HepG2 (cell line): ENCODE measurements around the gene IFNL2. TPM values are rescaled to one million over a fixed set of nuclear protein-coding genes. Genes with fewer than 3 reads are reported as not detected.
"Not testable (repeated sequence)": the region's sequence is repeated elsewhere in the genome, so short reads cannot be mapped to it uniquely, and the experiment has no call there.

Source experiments
- ATAC-seq: fragments of 200-7000 bp; cut with Tn5 transposase; 3 replicates; pipeline ENCODE4 v1.9.1; 2020; ENCODE audit warnings: mild to moderate bottlenecking, moderate library complexity
- BruUV-seq: library from RNA; stranded (reverse); fragments of 400-500 nt; replicated peaks from 2 replicates; lab custom pipeline; 2021; lab: Mats Ljungman, UMichigan
- CTCF ChIA-PET: fragments of 300-600 bp; formaldehyde crosslinking; extraction: SDS; loops from one replicate; lab custom pipeline; 2021; ENCODE audit warnings: low total read pairs, inconsistent platforms, low intra/inter-chr PET ratio; lab: Yijun Ruan, JAX
- POLR2A ChIA-PET: fragments of 350-600 bp; sonication (Branson Sonifier 250); formaldehyde crosslinking; loops from one replicate; lab custom pipeline; 2020; ENCODE audit warnings: antibody characterized with exemption, inconsistent platforms; lab: Yijun Ruan, JAX
- DNase-seq: peaks from one replicate; pipeline ENCODE4 v3.0.0-alpha.2; 2015; ENCODE audit warnings: low spot score
- FAIRE-seq: peaks from 3 replicates; lab custom pipeline; 2011; peaks lifted over from hg19 to GRCh38; lab: Jason Lieb, UNC
- H2AFZ ChIP-seq: one replicate; pipeline ENCODE4 v1.6.1; 2011; ENCODE audit warnings: low read length, inconsistent platforms
- H3K27ac ChIP-seq: fragments of 300-600 bp; 3 replicates; pipeline ENCODE4 v1.8.0; 2011; ENCODE audit warnings: mixed run types, mild to moderate bottlenecking, mixed read lengths, low read length, inconsistent platforms; ENCODE audit not compliant: insufficient read depth; ENCODE audit errors: extremely low read length
- H3K27me3 ChIP-seq, 2 experiments: fragments of 200-600 bp in 1 of 2; 2 replicates in 1 of 2; 3 replicates in 1 of 2; pipeline versions ENCODE4 v1.6.0 to v1.8.0; 2011; ENCODE audit warnings: low read length in 2 of 2, mild to moderate bottlenecking in 2 of 2, moderate library complexity in 2 of 2, inconsistent platforms in 1 of 2; ENCODE audit not compliant: insufficient read depth in 2 of 2, control insufficient read depth in 1 of 2
- H3K36me3 ChIP-seq, 2 experiments: fragments of 200-600 bp in 1 of 2; replicated peaks in 1 of 2; 2 replicates in 1 of 2; 3 replicates in 1 of 2; pipeline versions ENCODE4 v1.5.1 to v1.8.0; 2011; ENCODE audit warnings: low read length in 2 of 2, inconsistent platforms in 1 of 2; ENCODE audit not compliant: insufficient read depth in 2 of 2, control insufficient read depth in 1 of 2
- H3K4me1 ChIP-seq: 2 replicates; pipeline ENCODE4 v1.5.1; 2012; ENCODE audit warnings: low read length, inconsistent platforms; ENCODE audit not compliant: insufficient read depth
- H3K4me2 ChIP-seq: 2 replicates; pipeline ENCODE4 v1.6.0; 2011; ENCODE audit warnings: low read depth, low read length, inconsistent platforms
- H3K4me3 ChIP-seq, 3 experiments: fragments of 200-600 bp in 1 of 3; sonication (generic), shearing (Covaris generic) in 1 of 3; replicated peaks in 1 of 3; 2 replicates each; pipeline ENCODE4 v1.5.1; 2011 to 2016; ENCODE audit warnings: low read length in 3 of 3, inconsistent platforms in 2 of 3, low read depth in 2 of 3, mild to moderate bottlenecking in 2 of 3, control low read depth in 1 of 3, mixed read lengths in 1 of 3; ENCODE audit not compliant: insufficient read depth in 1 of 3
- H3K79me2 ChIP-seq: one replicate; pipeline ENCODE4 v1.6.1; 2011; ENCODE audit warnings: low read length, inconsistent platforms; ENCODE audit not compliant: insufficient read depth
- H3K9ac ChIP-seq: 2 replicates; pipeline ENCODE4 v1.6.0; 2011; ENCODE audit warnings: mild to moderate bottlenecking, low read depth, low read length, inconsistent platforms; ENCODE audit not compliant: insufficient read depth
- H3K9me3 ChIP-seq: 2 replicates; pipeline ENCODE4 v1.5.1; 2012; ENCODE audit warnings: mild to moderate bottlenecking, low read length
- H4K20me1 ChIP-seq: 2 replicates; pipeline ENCODE4 v1.6.0; 2011; ENCODE audit warnings: inconsistent platforms, mild to moderate bottlenecking, low read length, moderate library complexity; ENCODE audit not compliant: insufficient read depth
- ATF6 ChIP-seq: sonication (generic); formaldehyde crosslinking; conservative IDR thresholded peaks from 2 replicates; pipeline ENCODE4 v1.4.0; 2020; ENCODE audit warnings: missing genetic modification reagents
- DDIT3 ChIP-seq: sonication (generic); formaldehyde crosslinking; IDR thresholded peaks from 2 replicates; pipeline ENCODE4 v1.4.0; 2020; ENCODE audit warnings: mild to moderate bottlenecking, missing genetic modification reagents
- THAP11 ChIP-seq: IDR thresholded peaks from 2 replicates; pipeline ENCODE4 v1.6.1; 2016; ENCODE audit warnings: missing biosample characterization, missing genetic modification reagents
- YEATS2 ChIP-seq: sonication (generic); formaldehyde crosslinking; IDR thresholded peaks from 2 replicates; pipeline ENCODE4 v1.4.0; 2020; ENCODE audit warnings: missing genetic modification reagents, borderline replicate concordance
- ZBTB37 ChIP-seq: sonication (generic); formaldehyde crosslinking; IDR thresholded peaks from 2 replicates; pipeline ENCODE4 v1.4.0; 2020; ENCODE audit warnings: mild to moderate bottlenecking, missing genetic modification reagents
- WGBS: methylation state at CpG from one replicate; pipeline ENCODE4 v1.1.6; 2017; ENCODE audit warnings: low lambda C conversion rate; 5-methylcytosine and 5-hydroxymethylcytosine counted together
- in situ Hi-C: cut with HindIII; loops from 2 replicates; pipeline ENCODE4 v1.10.0; 2017; ENCODE audit warnings: low pct_unique_long_range_greater_than_20kb; ENCODE audit not compliant: extremely low pct_ligation_motif_present
- intact Hi-C: fragments of 100-400 bp; cut with micrococcal nuclease; formaldehyde crosslinking; loops from one replicate; pipeline ENCODE4 v1.10.0; 2022; ENCODE audit not compliant: unreplicated experiment
- polyA plus RNA-seq, 8 experiments: library from polyadenylated mRNA; depleted of rRNA in 3 of 8; stranded (reverse) in 7 of 8; unstranded in 1 of 8; fragments of >200 nt; fragmentation: Illumina TruSeq in 4 of 8; extraction: Trizol in 4 of 8; gene quantifications; 2 replicates each; pipeline versions ENCODE4 v1.2.1 to v1.2.3, GENCODE V29; 2011 to 2016; ENCODE audit warnings: low read depth in 4 of 8, missing spikeins in 1 of 8, mixed read lengths in 1 of 8; ENCODE audit not compliant: insufficient read depth in 1 of 8
- total RNA-seq, 5 experiments: library from RNA; depleted of rRNA; stranded (reverse); fragments of >200 nt; fragmentation: Illumina TruSeq; extraction: Trizol; gene quantifications; 2 replicates each; pipeline ENCODE4 v1.2.3, GENCODE V29; 2016; ENCODE audit warnings: low read depth in 1 of 5

IFNL2 gene
- total and polyA plus RNA-seq, 2 of the 13 experiments (the other 11 are each of a cell fraction or from before 2014, with no cell fraction given): not detected

- no TSS peak for BruUV-seq
- Histone ChIP-seq H3K9me3 (no peaks in the 10 kb centered on the region), H3K9ac (no peak overlapping the region), H4K20me1 (no peaks in the 10 kb centered on the region), H3K27me3 (peaks cover 0 to 14% of the 10 kb centered on the region in 2 experiments; a peak in 2 of 5 replicates), H3K79me2 (no peaks in the 10 kb centered on the region), H3K36me3 (no peaks in the 10 kb centered on the region), H3K4me2 (no peak overlapping the region)
- FAIRE-seq: no peak
- DNase-seq: no peak
- 68% methylated on average over 25 of the region's 39 CpGs for WGBS
- CTCF ChIA-PET: no interaction called here
- no peak for ATAC-seq
- no peak for TF ChIP-seq THAP11 (CRISPR knock-in tag)
- no peak for TF ChIP-seq YEATS2
- TF ChIP-seq DDIT3: no peak
- no peak for TF ChIP-seq ZBTB37 (CRISPR knock-in tag)
- no peak for TF ChIP-seq ATF6 (CRISPR knock-in tag)
- TF ChIP-seq, all 625 proteins: peak for 0
- intact Hi-C loops: no loop called here
- 0 out of 2 replicates have a peak, but pooled peaks cover 4% of the 10 kb centered on the region for H3K4me1 ChIP-seq
- no peak overlapping the region for H3K27ac ChIP-seq
- no peak overlapping the region for H2AFZ ChIP-seq
- H3K4me3 ChIP-seq: no peak overlapping the region
- POLR2A ChIA-PET: no interaction called here
- in situ Hi-C loops: no loop called here
Observed at GRCh38 chr19:39265321-39265916, 2.8 kb upstream of the IFNL2 start.

GRCh38 chr19:39268531-39269223, 481 bp downstream of the IFNL2 start:
- in situ Hi-C loops, ATAC-seq, POLR2A ChIA-PET, H3K9ac ChIP-seq, H3K27me3 ChIP-seq, FAIRE-seq, intact Hi-C loops, H3K4me1 ChIP-seq, H3K27ac ChIP-seq, H3K4me3 ChIP-seq, H3K9me3 ChIP-seq, BruUV-seq, DNase-seq, H2AFZ ChIP-seq, H3K79me2 ChIP-seq, H3K36me3 ChIP-seq, H4K20me1 ChIP-seq, H3K4me2 ChIP-seq, CTCF ChIA-PET: not testable (repeated sequence)
- WGBS: 42% methylated on average over 3 of the region's 10 CpGs

GRCh38 chr19:39269369-39269768, 1.2 kb downstream of the IFNL2 start:
- H3K9ac ChIP-seq, intact Hi-C loops, H3K4me2 ChIP-seq, H3K4me1 ChIP-seq, H3K27ac ChIP-seq, H3K36me3 ChIP-seq, BruUV-seq, H3K79me2 ChIP-seq, ATAC-seq, CTCF ChIA-PET, H3K27me3 ChIP-seq, H3K9me3 ChIP-seq, POLR2A ChIA-PET, FAIRE-seq, in situ Hi-C loops, H4K20me1 ChIP-seq, DNase-seq, H2AFZ ChIP-seq, H3K4me3 ChIP-seq: not testable (repeated sequence)
- 45% methylated on average over 9 of the region's 10 CpGs for WGBS
